Common myeloid progenitor, CD34-positive (primary cell): ENCODE results near the gene PIGK.

Experiments
- CTCF ChIA-PET: fragments of 350-600 bp; sonication (Branson Sonifier 250); formaldehyde crosslinking; loops from one replicate; lab custom pipeline; 2021; ENCODE audit warnings: antibody characterized with exemption; lab: Charles Lee
- POLR2A ChIA-PET: fragments of 350-600 bp; sonication (Branson Sonifier 250); formaldehyde crosslinking; loops from one replicate; lab custom pipeline; 2021; ENCODE audit warnings: antibody characterized with exemption; lab: Charles Lee
- DNase-seq, 3 donors: peaks; one replicate each; pipeline versions ENCODE4 v3.0.0 to v3.0.0-alpha.2; 2013
- H3K27ac ChIP-seq, 2 experiments: 1 replicate in 1 of 2; 2 replicates in 1 of 2; pipeline ENCODE4 v1.7.0; 2013; ENCODE audit warnings: inconsistent platforms in 2 of 2, low read length in 2 of 2, mild to moderate bottlenecking in 2 of 2, low read depth in 1 of 2, moderate library complexity in 1 of 2; ENCODE audit not compliant: severe bottlenecking in 2 of 2, insufficient read depth in 1 of 2, poor library complexity in 1 of 2
- H3K27me3 ChIP-seq, 5 experiments: replicated peaks in 2 of 5; 1 replicate in 3 of 5; 2 replicates in 2 of 5; pipeline versions ENCODE4 v1.6.1 to v1.7.0; 2013; ENCODE audit warnings: low read length in 4 of 5, mild to moderate bottlenecking in 2 of 5, moderate library complexity in 2 of 5, inconsistent platforms in 1 of 5; ENCODE audit not compliant: insufficient read depth in 5 of 5, control insufficient read depth in 4 of 5
- H3K36me3 ChIP-seq, 4 experiments: 1 replicate in 2 of 4; 2 replicates in 2 of 4; pipeline versions ENCODE4 v1.6.1 to v1.7.0; 2013; ENCODE audit warnings: low read length in 3 of 4, control low read depth in 1 of 4, mild to moderate bottlenecking in 1 of 4; ENCODE audit not compliant: control insufficient read depth in 4 of 4, insufficient read depth in 4 of 4
- H3K4me1 ChIP-seq, 4 experiments: 1 replicate in 3 of 4; 2 replicates in 1 of 4; pipeline versions ENCODE4 v1.6.1 to v1.7.1; 2013; ENCODE audit warnings: low read length in 3 of 4, mild to moderate bottlenecking in 3 of 4, control low read depth in 1 of 4, inconsistent platforms in 1 of 4, moderate library complexity in 1 of 4; ENCODE audit not compliant: control insufficient read depth in 4 of 4, insufficient read depth in 4 of 4; ENCODE audit errors: control extremely low read depth in 1 of 4
- H3K4me3 ChIP-seq, 7 experiments: 1 replicate in 4 of 7; 2 replicates in 3 of 7; pipeline versions ENCODE4 v1.5.1 to v1.7.0; 2013; ENCODE audit warnings: mild to moderate bottlenecking in 7 of 7, low read length in 6 of 7, moderate library complexity in 6 of 7, inconsistent platforms in 2 of 7, low read depth in 2 of 7, control low read depth in 1 of 7; ENCODE audit not compliant: insufficient read depth in 4 of 7, control insufficient read depth in 1 of 7; ENCODE audit errors: extremely low read depth in 1 of 7
- H3K9me3 ChIP-seq, 5 experiments: 1 replicate in 4 of 5; 2 replicates in 1 of 5; pipeline versions ENCODE4 v1.6.1 to v1.7.1; 2013; ENCODE audit warnings: low read length in 4 of 5, mild to moderate bottlenecking in 2 of 5, inconsistent platforms in 1 of 5, low read depth in 1 of 5, moderate library complexity in 1 of 5; ENCODE audit not compliant: control insufficient read depth in 4 of 5, insufficient read depth in 2 of 5; ENCODE audit errors: control extremely low read depth in 1 of 5
- WGBS: methylation state at CpG from one replicate; pipeline ENCODE4 v1.1.5; 2013; ENCODE audit not compliant: insufficient coverage; 5-methylcytosine and 5-hydroxymethylcytosine counted together

Gene PIGK

GRCh38 chr1:77120950-77121349 is 98.3 kb downstream of the PIGK start:
- no peaks in the 10 kb centered on the region for H3K4me1 ChIP-seq
- ChIA-PET POLR2A (no interaction called here), CTCF (interaction anchor here (1.4 kb wide), 1 partner anchor 15 kb away, joined by 3 read pairs; no protein-coding TSS in a partner anchor)
- DNase-seq = peak in 1 of 3 donors; percentile 3
- no peaks in the 10 kb centered on the region for H3K27me3 ChIP-seq
- no peak overlapping the region for H3K4me3 ChIP-seq
- no peaks in the 10 kb centered on the region for H3K9me3 ChIP-seq
- 100% methylated on average over 1 of the region's 3 CpGs for WGBS
- H3K27ac ChIP-seq = no peak overlapping the region
- H3K36me3 ChIP-seq = peaks cover 0 to 2% (median 0%) of the 10 kb centered on the region in 4 experiments

- Histone ChIP-seq H3K27ac (no peak overlapping the region), H3K4me3 (no peak overlapping the region), H3K4me1 (no peaks in the 10 kb centered on the region), H3K27me3 (no peaks in the 10 kb centered on the region), H3K36me3 (peaks cover 0 to 2% (median 0%) of the 10 kb centered on the region in 4 experiments), H3K9me3 (peaks cover 0 to 3% (median 0%) of the 10 kb centered on the region in 5 experiments)
- DNase-seq = no peak
- CTCF ChIA-PET = no interaction called here
- POLR2A ChIA-PET = no interaction called here
- 89% methylated on average over 3 of the region's 4 CpGs for WGBS
Observed at GRCh38 chr1:77118712-77119111, 100.5 kb downstream of the PIGK start.

GRCh38 chr1:77104672-77105071 is 114.6 kb downstream of the PIGK start:
- no peak for DNase-seq
- ChIA-PET POLR2A (no interaction called here), CTCF (no interaction called here)
- Histone ChIP-seq H3K27me3 (no peaks in the 10 kb centered on the region), H3K36me3 (no peaks in the 10 kb centered on the region), H3K27ac (no peak overlapping the region), H3K9me3 (no peaks in the 10 kb centered on the region), H3K4me3 (no peak overlapping the region), H3K4me1 (no peaks in the 10 kb centered on the region)
- 97% methylated on average over 10 of the region's 10 CpGs for WGBS

GRCh38 chr1:77103486-77103885 is 115.7 kb downstream of the PIGK start:
- Histone ChIP-seq H3K4me3 (no peak overlapping the region), H3K36me3 (no peaks in the 10 kb centered on the region), H3K9me3 (no peaks in the 10 kb centered on the region), H3K4me1 (no peaks in the 10 kb centered on the region), H3K27ac (no peak overlapping the region), H3K27me3 (no peaks in the 10 kb centered on the region)
- CTCF ChIA-PET = no interaction called here
- POLR2A ChIA-PET = no interaction called here
- WGBS = 90% methylated on average over 3 of the region's 4 CpGs
- DNase-seq = no peak

GRCh38 chr1:77100875-77101274 is 118.4 kb downstream of the PIGK start:
- Histone ChIP-seq H3K27me3 (no peaks in the 10 kb centered on the region), H3K9me3 (peaks cover 0 to 3% (median 0%) of the 10 kb centered on the region in 5 experiments), H3K4me3 (no peak overlapping the region), H3K36me3 (no peaks in the 10 kb centered on the region), H3K4me1 (no peaks in the 10 kb centered on the region), H3K27ac (no peak overlapping the region)
- ChIA-PET POLR2A (no interaction called here), CTCF (no interaction called here)
- WGBS = no CpG with 5 or more reads among the region's 1 CpG
- no peak for DNase-seq

GRCh38 chr1:77096496-77097255 is 122.6 kb downstream of the PIGK start:
- Histone ChIP-seq H3K27me3 (no peaks in the 10 kb centered on the region), H3K36me3 (no peaks in the 10 kb centered on the region), H3K4me3 (no peak overlapping the region), H3K4me1 (no peaks in the 10 kb centered on the region), H3K9me3 (peaks cover 0 to 3% (median 0%) of the 10 kb centered on the region in 5 experiments), H3K27ac (no peak overlapping the region)
- WGBS = 100% methylated on average over 4 of the region's 9 CpGs
- CTCF ChIA-PET = interaction anchor here (0.6 kb wide), 1 partner anchor 27 kb away, joined by 3 read pairs; no protein-coding TSS in a partner anchor
- DNase-seq = no peak
- POLR2A ChIA-PET = no interaction called here

- no peak overlapping the region for H3K4me3 ChIP-seq
- no peaks in the 10 kb centered on the region for H3K36me3 ChIP-seq
- WGBS = 80% methylated on average over 1 of the region's 1 CpG
- no peaks in the 10 kb centered on the region for H3K27me3 ChIP-seq
- DNase-seq = no peak
- POLR2A ChIA-PET = no interaction called here
- no peak overlapping the region for H3K27ac ChIP-seq
- H3K9me3 ChIP-seq = peaks cover 0 to 3% (median 0%) of the 10 kb centered on the region in 5 experiments
- H3K4me1 ChIP-seq = no peaks in the 10 kb centered on the region
- CTCF ChIA-PET = no interaction called here
Observed at GRCh38 chr1:77095236-77095635, 124.0 kb downstream of the PIGK start.
